Endothelial cell of umbilical vein (primary cell): Measurements from ENCODE around the gene NMS. TPM values are rescaled to one million over a fixed set of nuclear protein-coding genes. Genes with fewer than 3 reads are reported as not detected.

Source experiments
- BruUV-seq: library from RNA; stranded (reverse); fragments of 400-500 nt; replicated peaks from 2 replicates; lab custom pipeline; 2021; lab: Mats Ljungman, UMichigan
- CTCF ChIA-PET: fragments of 300-600, 350-600 bp; sonication (Branson Sonifier 250); formaldehyde crosslinking; loops from one replicate; lab custom pipeline; 2021; ENCODE audit warnings: antibody characterized with exemption, inconsistent platforms; lab: Charles Lee
- POLR2A ChIA-PET: fragments of 300-600, 350-600 bp; sonication (Branson Sonifier 250); formaldehyde crosslinking; loops from one replicate; lab custom pipeline; 2021; ENCODE audit warnings: antibody characterized with exemption, inconsistent platforms; lab: Charles Lee
- DNase-seq: peaks from one replicate; pipeline ENCODE4 v3.0.0-alpha.2; 2011; ENCODE audit warnings: low read depth, low spot score
- FAIRE-seq: peaks from 2 replicates; lab custom pipeline; 2011; peaks lifted over from hg19 to GRCh38; lab: Jason Lieb, UNC
- H2AFZ ChIP-seq: 2 replicates; pipeline ENCODE4 v1.6.0; 2012; ENCODE audit warnings: low read depth, low read length, control low read depth, inconsistent platforms
- H3K27ac ChIP-seq: 2 replicates; pipeline ENCODE4 v1.5.1; 2011; ENCODE audit warnings: low read depth, mild to moderate bottlenecking, control low read depth, low read length, moderate library complexity; ENCODE audit not compliant: insufficient read depth
- H3K27me3 ChIP-seq, 2 experiments: 2 replicates each; pipeline versions ENCODE4 v1.6.0 to v1.6.1; 2011; ENCODE audit warnings: low read length in 2 of 2, mixed read lengths in 1 of 2; ENCODE audit not compliant: control insufficient read depth in 2 of 2, insufficient read depth in 2 of 2
- H3K36me3 ChIP-seq, 2 experiments: 2 replicates in 1 of 2; 3 replicates in 1 of 2; pipeline ENCODE4 v1.5.1; 2011; ENCODE audit warnings: low read length in 2 of 2, mild to moderate bottlenecking in 1 of 2, moderate library complexity in 1 of 2; ENCODE audit not compliant: control insufficient read depth in 2 of 2, insufficient read depth in 2 of 2; ENCODE audit errors: extremely low read depth in 1 of 2
- H3K4me1 ChIP-seq: 3 replicates; pipeline ENCODE4 v1.5.1; 2011; ENCODE audit warnings: mild to moderate bottlenecking, low read length; ENCODE audit not compliant: control insufficient read depth, insufficient read depth; ENCODE audit errors: extremely low read depth
- H3K4me2 ChIP-seq: 2 replicates; pipeline ENCODE4 v1.6.1; 2011; ENCODE audit warnings: low read length, control low read depth, mixed read lengths; ENCODE audit not compliant: insufficient read depth
- H3K4me3 ChIP-seq, 3 experiments: fragments of 200-600 bp in 1 of 3; sonication (generic), shearing (Covaris generic) in 1 of 3; replicated peaks in 1 of 3; 2 replicates each; pipeline ENCODE4 v1.5.1; 2011 to 2016; ENCODE audit warnings: control low read depth in 3 of 3, low read length in 3 of 3, mild to moderate bottlenecking in 2 of 3, inconsistent platforms in 1 of 3, low read depth in 1 of 3, moderate library complexity in 1 of 3; ENCODE audit not compliant: insufficient read depth in 1 of 3
- H3K79me2 ChIP-seq: 2 replicates; pipeline ENCODE4 v1.6.0; 2012; ENCODE audit warnings: low read length, inconsistent platforms; ENCODE audit not compliant: control insufficient read depth, insufficient read depth
- H3K9ac ChIP-seq: replicated peaks from 2 replicates; pipeline ENCODE3; 2011; ENCODE audit warnings: low read length, control low read depth; ENCODE audit not compliant: insufficient read depth; ENCODE audit errors: extremely low read depth
- H3K9me1 ChIP-seq: replicated peaks from 3 replicates; pipeline ENCODE4 v1.6.0; 2011; ENCODE audit warnings: mild to moderate bottlenecking, low read length; ENCODE audit not compliant: control insufficient read depth, insufficient read depth; ENCODE audit errors: extremely low read depth
- H3K9me3 ChIP-seq: replicated peaks from 2 replicates; pipeline ENCODE4 v1.5.1; 2012; ENCODE audit warnings: low read length, inconsistent platforms; ENCODE audit not compliant: control insufficient read depth, insufficient read depth
- H4K20me1 ChIP-seq: replicated peaks from 2 replicates; pipeline ENCODE3; 2011; ENCODE audit warnings: mild to moderate bottlenecking, low read length; ENCODE audit not compliant: control insufficient read depth, insufficient read depth; ENCODE audit errors: extremely low read depth
- EZH2 ChIP-seq: IDR thresholded peaks from 2 replicates; pipeline ENCODE4 v1.6.1; 2012; ENCODE audit warnings: borderline replicate concordance, low read depth, mild to moderate bottlenecking, moderate library complexity, low read length, inconsistent platforms; ENCODE audit not compliant: severe bottlenecking
- FOS ChIP-seq: IDR thresholded peaks from 2 replicates; pipeline ENCODE4 v1.6.1; 2011; ENCODE audit warnings: mild to moderate bottlenecking, low read length, moderate library complexity, borderline replicate concordance; ENCODE audit not compliant: insufficient read depth
- GATA2 ChIP-seq: IDR thresholded peaks from 2 replicates; pipeline ENCODE4 v1.7.0; 2011; ENCODE audit warnings: low read depth, mild to moderate bottlenecking, moderate library complexity, mixed read lengths, low read length; ENCODE audit not compliant: insufficient read length, insufficient read depth
- JUN ChIP-seq: IDR thresholded peaks from 2 replicates; pipeline ENCODE4 v1.6.1; 2011; ENCODE audit warnings: borderline replicate concordance, low read depth; ENCODE audit not compliant: insufficient read length, insufficient read depth
- MYC ChIP-seq: IDR thresholded peaks from one replicate; pipeline ENCODE4 v1.6.1; 2011; ENCODE audit warnings: mild to moderate bottlenecking, low read depth, low read length
- POLR2A ChIP-seq: IDR thresholded peaks from 2 replicates; pipeline ENCODE4 v1.6.1; 2012; ENCODE audit warnings: low read depth, mild to moderate bottlenecking, control low read depth, low read length
- POLR2AphosphoS5 ChIP-seq: IDR thresholded peaks from 2 replicates; pipeline ENCODE4 v1.6.1; 2012; ENCODE audit warnings: low read depth, mild to moderate bottlenecking, control low read depth, low read length, moderate library complexity; ENCODE audit not compliant: insufficient read depth
- dilution Hi-C: fragments of 300-500 bp; cut with MboI; formaldehyde crosslinking; loops from one replicate; pipeline ENCODE4 v1.15.0; 2019; ENCODE audit warnings: low sequenced_read_pairs; ENCODE audit not compliant: extremely low pct_ligation_motif_present
- intact Hi-C: fragments of 100-400 bp; cut with micrococcal nuclease; formaldehyde crosslinking; loops from one replicate; pipeline ENCODE4 v1.10.0; 2022
- polyA plus RNA-seq, 4 experiments: library from polyadenylated mRNA; depleted of rRNA in 3 of 4; stranded (reverse) in 3 of 4; unstranded in 1 of 4; fragments of >200 nt; gene quantifications; 2 replicates each; pipeline versions ENCODE4 v1.2.1 to v1.2.3, GENCODE V29; 2011 to 2012; ENCODE audit warnings: missing spikeins in 1 of 4
- total RNA-seq: library from RNA; stranded (reverse); gene quantifications from 2 replicates; pipeline ENCODE4 v1.2.3, GENCODE V29; 2021
- TF ChIP-seq, protein P1 (sequence below): IDR thresholded peaks from 2 replicates; pipeline ENCODE4 v1.6.1; 2011; ENCODE audit not compliant: insufficient read depth, insufficient read length
- TF ChIP-seq, protein P2 (sequence below), 2 donors: IDR thresholded peaks; 1 replicate in 1 of 2; 2 replicates in 1 of 2; pipeline ENCODE4 v1.5.1; 2011; ENCODE audit warnings: low read length in 2 of 2, mild to moderate bottlenecking in 2 of 2, moderate library complexity in 2 of 2, control low read depth in 1 of 2, inconsistent platforms in 1 of 2, low read depth in 1 of 2; ENCODE audit not compliant: insufficient read depth in 1 of 2; ENCODE audit errors: extremely low read depth in 1 of 2

Gene NMS
- total and polyA plus RNA-seq, 2 donors (not counting 3 experiments of a cell fraction or from before 2014, with no cell fraction given) = not detected

DNA sequence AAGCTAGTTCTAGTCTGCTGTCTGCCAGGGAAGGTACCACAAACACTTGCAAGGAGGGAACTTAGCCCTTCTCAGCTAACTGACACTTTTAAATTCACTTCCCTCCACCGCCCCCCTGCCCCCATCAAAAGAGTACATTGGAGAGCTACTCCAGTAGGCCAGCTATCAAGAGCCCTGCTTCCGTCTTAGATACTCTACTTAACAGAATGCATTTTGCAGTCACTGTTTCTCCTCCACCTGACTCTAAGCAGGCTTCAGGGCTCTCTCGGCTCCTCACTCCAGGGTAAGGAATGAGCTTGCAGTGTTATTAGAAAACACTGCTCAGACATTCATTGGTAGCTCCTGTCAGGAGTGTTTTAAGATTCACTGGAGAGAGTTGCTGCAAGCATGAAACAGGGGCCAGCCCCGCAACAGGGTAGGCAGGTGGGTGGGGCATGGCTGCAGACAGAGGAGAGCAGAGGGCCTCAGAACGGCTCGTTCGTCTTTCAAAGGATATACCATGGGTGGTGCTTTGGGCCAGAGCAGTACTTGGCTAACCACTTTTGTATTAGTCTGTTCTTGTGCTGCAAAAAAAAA, 57.2 kb downstream of the NMS start:
- H2AFZ ChIP-seq = no peak overlapping the region
- H3K9me1 ChIP-seq = no peaks in the 10 kb centered on the region
- no peak overlapping the region for H3K4me2 ChIP-seq
- H3K9me3 ChIP-seq = no peaks in the 10 kb centered on the region
- no peaks in the 10 kb centered on the region for H3K4me1 ChIP-seq
- H4K20me1 ChIP-seq = no peaks in the 10 kb centered on the region
- H3K4me3 ChIP-seq = no peak overlapping the region
- no peak for DNase-seq
- no peak for FAIRE-seq
- no peaks in the 10 kb centered on the region for H3K36me3 ChIP-seq
- BruUV-seq = no TSS peak
- no peaks in the 10 kb centered on the region for H3K79me2 ChIP-seq
- no peak for TF ChIP-seq JUN
- TF ChIP-seq FOS = no peak
- TF ChIP-seq MYC = no peak
- TF ChIP-seq POLR2A = no peak
- TF ChIP-seq, protein P1, sequence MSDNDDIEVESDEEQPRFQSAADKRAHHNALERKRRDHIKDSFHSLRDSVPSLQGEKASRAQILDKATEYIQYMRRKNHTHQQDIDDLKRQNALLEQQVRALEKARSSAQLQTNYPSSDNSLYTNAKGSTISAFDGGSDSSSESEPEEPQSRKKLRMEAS = no peak
- TF ChIP-seq, protein P2, sequence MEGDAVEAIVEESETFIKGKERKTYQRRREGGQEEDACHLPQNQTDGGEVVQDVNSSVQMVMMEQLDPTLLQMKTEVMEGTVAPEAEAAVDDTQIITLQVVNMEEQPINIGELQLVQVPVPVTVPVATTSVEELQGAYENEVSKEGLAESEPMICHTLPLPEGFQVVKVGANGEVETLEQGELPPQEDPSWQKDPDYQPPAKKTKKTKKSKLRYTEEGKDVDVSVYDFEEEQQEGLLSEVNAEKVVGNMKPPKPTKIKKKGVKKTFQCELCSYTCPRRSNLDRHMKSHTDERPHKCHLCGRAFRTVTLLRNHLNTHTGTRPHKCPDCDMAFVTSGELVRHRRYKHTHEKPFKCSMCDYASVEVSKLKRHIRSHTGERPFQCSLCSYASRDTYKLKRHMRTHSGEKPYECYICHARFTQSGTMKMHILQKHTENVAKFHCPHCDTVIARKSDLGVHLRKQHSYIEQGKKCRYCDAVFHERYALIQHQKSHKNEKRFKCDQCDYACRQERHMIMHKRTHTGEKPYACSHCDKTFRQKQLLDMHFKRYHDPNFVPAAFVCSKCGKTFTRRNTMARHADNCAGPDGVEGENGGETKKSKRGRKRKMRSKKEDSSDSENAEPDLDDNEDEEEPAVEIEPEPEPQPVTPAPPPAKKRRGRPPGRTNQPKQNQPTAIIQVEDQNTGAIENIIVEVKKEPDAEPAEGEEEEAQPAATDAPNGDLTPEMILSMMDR (IDR thresholded peaks at IDR 0.05; ENCODE audit: extremely low read depth in 1 of 2, insufficient read depth in 1 of 2, low read depth in 1 of 2, low read length in 2 of 2) = no peak
- TF ChIP-seq EZH2 = no peak
- TF ChIP-seq GATA2 = no peak
- TF ChIP-seq POLR2AphosphoS5 = no peak
- H3K27ac ChIP-seq = no peak overlapping the region
- POLR2A ChIA-PET = no interaction called here
- H3K9ac ChIP-seq = no peak overlapping the region
- no peaks in the 10 kb centered on the region for H3K27me3 ChIP-seq
- CTCF ChIA-PET = no interaction called here
- dilution Hi-C loops = no loop called here
- intact Hi-C loops = no loop called here
